Kidney capillary endothelial cell (primary cell): ENCODE measurements around the gene PHF2.

Experiments used
- DNase-seq: peaks from one replicate; pipeline ENCODE4 v3.0.0-alpha.2; 2018; ENCODE audit warnings: low spot score

Gene PHF2

GRCh38 chr9:93652604-93653592, 76.5 kb downstream of the PHF2 start:
- no peak for DNase-seq

- DNase-seq: no peak
Measured at GRCh38 chr9:93653760-93654159, 77.4 kb downstream of the PHF2 start.

DNA sequence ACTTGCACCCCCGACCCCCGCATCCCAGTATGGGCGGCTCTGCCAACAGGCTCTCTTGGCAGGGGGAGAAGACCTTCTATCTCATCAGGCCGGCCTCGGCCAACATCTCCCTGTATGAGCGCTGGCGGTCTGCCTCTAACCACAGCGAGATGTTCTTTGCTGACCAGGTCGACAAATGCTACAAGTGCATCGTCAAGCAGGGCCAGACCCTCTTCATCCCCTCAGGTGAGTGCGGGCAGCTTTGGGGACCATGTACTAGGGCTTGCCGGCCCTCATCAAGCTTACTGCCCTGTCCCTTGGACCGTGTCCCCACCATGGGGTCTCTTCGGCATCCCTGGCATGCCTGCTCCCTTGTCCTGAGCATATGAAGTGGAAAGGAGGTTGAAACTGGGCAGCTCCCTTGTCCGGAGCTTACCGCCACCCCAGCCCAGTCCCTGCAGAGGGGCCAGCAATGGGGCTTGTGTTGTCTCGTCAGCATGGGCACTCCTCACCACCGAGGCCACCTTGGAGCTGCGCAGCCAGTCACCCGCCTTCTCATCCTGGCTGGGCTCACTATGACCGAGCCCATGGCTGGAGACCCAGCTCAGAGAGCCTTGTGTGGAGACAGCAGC, 78.1 kb downstream of the PHF2 start:
- DNase-seq: no peak

DNA sequence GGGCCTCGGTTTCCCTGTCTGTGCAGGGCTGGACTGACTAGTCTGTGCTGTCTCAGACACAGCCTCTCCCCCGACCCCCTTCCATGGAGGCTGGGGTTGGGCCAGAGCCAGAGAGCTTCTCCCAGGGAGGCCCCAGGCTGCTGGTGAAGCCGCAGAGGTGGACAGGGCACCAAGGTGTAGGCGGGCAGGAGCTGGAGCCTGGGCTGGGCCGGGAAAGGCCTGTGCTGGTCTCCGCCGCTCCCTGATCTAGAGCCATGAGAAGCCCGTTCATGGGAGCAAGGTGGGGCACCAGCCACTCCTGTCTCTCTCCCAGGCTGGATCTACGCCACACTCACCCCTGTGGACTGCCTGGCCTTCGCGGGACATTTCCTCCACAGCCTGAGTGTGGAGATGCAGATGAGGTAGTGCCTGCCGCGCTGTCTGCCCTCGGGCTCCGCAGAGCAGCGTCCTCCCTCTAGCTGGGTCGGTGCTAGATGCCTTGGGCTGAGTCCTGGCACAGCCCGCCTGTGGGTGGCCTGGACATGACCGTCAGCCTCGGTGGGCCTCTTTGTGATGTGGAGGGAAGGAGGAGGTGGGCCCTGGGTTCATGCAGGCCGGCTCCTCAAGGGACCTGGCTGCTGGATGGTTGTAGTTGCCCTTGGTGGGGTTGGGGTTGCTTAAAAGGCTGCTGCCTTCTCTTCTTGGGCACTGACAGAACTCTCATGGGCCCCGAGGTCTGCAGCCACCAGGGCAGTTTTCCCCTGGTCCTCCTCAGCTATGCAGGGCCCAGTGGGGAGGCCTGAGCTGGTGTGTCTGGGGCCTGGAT, 79.4 kb downstream of the PHF2 start:
- DNase-seq: no peak

DNA sequence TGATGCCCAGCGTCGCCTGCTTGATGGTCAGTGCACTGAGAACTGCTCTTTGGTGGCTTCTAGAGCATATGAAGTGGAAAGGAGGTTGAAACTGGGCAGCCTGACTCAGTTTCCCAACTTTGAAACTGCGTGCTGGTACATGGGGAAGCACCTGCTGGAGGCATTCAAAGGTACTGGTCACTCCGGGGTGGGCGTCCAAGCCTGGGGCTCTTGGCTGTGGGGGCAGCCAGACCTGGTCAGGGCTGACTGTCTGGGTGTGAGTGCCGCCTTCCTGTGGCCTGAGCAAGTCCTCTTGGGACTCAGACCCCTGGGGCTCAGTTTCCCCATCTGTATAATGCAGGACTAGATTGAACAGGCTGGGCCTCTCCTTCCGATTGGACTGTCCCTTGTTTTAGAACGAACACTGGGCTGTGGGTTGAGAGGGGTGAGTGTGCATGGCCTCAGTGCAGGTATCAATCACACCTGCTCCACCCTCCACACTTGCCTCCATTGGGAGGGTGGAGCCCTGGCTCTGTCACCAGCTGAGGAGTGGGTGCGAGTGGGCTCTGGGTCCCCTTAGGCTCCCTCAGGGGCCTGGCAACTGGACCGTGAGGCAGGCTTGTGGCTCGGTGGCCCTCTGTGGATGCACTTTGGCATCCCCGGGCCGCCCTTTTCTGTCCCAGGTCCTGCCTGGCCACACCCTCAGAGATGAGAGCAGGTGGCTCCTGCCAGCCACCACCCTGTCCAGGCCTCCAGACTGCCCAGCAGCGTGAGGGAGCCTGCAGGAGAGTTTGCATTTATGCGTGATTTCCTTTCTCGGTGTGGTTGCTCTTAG, 80.2 kb downstream of the PHF2 start:
- no peak for DNase-seq

DNA sequence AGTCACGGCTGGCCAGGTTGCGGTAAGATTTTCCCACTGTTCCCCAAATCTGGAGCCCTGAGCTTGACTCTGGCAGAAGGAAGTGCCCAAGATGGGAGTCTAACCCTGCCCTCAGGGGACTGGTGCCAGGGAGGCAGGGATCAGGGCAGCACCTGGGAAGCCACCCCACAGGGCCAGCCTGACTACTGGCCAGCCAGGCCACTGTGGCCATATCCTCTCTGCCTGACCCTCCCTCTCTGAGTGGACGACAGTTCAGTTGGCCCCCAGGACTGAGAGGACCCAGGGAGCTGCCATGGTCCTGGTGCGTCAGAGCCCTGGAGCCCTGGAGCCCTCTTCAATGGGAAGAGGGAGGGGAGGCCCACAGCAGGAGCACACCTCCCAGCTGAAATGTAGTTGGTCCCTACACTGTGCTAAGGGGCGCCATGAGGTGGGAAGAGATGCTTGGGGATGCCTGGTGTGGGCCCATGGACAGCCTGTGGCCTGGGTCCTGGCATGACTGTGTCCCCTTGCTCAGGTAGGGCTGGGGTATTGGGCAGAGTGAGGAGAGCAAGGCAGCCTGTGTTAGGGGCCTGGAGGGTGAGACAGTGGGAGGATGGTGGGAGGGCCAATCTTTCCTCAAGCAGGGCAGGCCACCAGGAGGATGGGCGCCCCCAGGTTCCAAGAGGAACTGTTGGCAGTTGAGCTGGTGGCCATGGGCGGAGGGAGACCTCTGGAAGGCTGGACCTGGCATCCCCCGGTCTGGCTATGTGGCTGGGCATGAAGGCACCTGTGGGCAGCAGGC, 81.1 kb downstream of the PHF2 start:
- no peak for DNase-seq

DNA sequence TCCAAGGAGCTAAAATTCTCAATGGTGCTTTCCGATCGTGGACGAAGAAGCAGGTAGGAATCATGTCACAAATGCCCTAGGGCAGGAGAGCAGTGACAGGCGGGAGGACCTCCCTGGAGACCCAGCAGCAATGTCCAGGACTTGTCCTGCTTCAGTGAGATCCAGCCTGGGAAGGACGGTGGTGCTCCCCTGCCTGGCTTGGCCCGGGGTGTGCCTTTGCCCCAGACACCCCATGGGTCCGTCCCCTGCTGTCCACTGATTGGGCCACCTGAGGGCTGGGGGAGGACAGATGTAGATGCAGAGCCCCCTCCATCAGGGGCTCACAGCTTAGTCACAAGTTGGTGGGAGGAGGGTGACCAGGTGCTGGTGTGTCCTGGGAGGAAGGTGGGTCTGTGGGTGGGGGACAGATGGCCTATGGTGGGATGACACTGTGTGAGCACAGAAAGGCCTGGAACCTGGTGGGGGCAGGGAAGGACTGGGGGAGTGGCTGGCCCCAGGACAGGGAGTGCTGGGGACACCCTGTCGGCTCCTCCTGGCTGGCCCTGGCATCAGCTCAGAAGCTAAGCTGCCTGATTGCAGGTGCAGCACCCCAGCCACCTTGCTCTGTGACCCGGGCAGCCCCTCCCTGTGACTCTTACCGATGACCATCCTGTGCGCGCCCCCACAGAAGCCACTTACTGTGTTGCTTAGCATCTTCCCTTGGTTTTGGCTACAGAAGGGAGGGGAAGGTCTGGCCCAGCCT, 82.0 kb downstream of the PHF2 start:
- no peak for DNase-seq

GRCh38 chr9:93659044-93659836, 82.9 kb downstream of the PHF2 start:
- no peak for DNase-seq

DNA sequence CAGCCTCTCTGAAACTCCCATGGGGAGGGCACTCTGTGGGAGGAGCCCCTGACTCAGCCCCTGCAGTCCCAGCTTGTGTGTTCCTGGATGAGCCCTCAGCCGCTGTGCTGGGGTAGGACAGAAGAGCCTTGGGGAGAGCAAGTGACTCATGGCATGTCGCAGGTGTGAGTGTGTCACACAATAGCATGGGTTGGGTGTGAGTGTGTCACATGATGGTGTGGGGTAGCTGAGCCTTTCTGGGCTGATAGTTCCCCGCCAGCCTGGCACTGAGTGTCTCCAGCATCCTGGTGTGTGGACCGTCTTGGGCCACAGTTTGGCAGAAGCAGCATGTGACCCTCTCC, 83.4 kb downstream of the PHF2 start:
- DNase-seq: no peak

GRCh38 chr9:93660352-93661046, 84.1 kb downstream of the PHF2 start:
- DNase-seq: no peak

- DNase-seq: no peak
Measured at GRCh38 chr9:93661591-93661990, 85.2 kb downstream of the PHF2 start.

DNA sequence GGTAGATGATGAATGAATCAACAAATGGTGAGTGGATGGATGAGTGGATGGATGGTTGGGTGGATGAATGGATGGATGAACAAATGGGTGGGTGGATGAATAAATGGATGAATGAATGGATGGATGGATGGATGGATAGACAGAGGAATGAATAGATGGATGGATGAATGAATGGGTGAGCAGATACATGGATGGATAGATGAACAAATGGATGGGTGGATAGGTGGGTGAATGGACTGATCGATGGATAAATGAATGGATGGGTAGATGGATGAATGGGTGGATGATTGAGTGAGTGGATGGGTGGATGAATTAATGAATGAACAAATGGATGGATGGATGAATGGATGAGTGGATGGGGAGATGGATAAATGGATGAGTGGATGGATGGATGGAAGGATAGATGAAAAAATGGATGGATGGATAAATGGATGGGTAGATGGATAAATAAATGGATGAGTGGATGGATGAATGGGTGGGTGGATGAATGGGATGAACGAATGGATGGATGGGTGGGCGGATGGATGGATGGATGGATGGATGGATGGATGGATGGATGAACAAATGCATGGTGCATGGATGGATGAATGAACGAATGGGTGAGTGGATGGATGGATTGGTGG, 85.7 kb downstream of the PHF2 start:
- DNase-seq: no peak

- DNase-seq: no peak
Measured at GRCh38 chr9:93662952-93663572, 86.7 kb downstream of the PHF2 start.

DNA sequence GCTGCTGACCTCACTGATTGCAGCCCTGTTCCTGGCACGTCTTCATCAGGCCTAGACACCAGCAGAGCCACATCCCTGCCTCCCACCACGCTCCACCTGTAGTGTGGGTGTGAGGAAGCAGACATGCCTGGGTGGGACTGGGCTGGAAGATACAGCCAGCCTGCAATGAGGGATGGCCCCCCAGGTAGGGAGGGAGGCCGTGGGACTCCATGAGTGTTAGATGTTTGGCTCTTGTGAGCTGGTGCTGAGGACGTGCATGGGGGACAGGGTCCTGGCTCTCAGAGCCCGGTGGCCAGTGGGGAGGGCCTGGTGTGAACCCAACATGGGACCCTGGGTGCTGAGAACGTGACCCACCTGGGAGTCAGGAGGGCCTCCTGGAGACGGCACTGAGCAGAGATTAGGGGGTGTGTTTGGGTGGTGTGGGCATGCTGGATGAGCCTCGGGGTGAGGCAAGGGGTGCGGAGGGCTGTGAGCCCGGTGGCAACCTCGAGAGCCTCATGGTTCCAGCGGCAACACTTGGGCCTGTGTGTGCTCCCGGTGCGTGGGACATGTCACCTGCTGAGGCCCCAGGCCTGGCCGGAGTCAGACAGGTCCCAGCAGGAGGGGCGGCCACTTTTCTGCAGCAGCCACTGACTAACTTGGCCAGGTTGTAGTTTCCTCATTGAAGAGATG, 87.6 kb downstream of the PHF2 start:
- DNase-seq: no peak

GRCh38 chr9:93664549-93665120, 88.3 kb downstream of the PHF2 start:
- no peak for DNase-seq

- no peak for DNase-seq
Measured at GRCh38 chr9:93665128-93665636, 88.8 kb downstream of the PHF2 start.
